Middle frontal gyrus (tissue), 1 donor: Measurements from ENCODE around the gene HIVEP2.

Source experiments
- DNase-seq: peaks from one replicate; pipeline ENCODE4 v3.0.0-alpha.2; 2015; ENCODE audit warnings: low spot score; ENCODE audit errors: extremely low spot score

Gene HIVEP2

GRCh38 chr6:142918339-142919042 is 26.5 kb downstream of the HIVEP2 start:
- no peak for DNase-seq

- no peak for DNase-seq
These were observed 28.1 kb downstream of the HIVEP2 start for GRCh38 chr6:142916881-142917280.

GRCh38 chr6:142914937-142915697 is 29.9 kb downstream of the HIVEP2 start:
- DNase-seq = no peak

- DNase-seq = no peak
These were observed 30.6 kb downstream of the HIVEP2 start for GRCh38 chr6:142914369-142914768.

GRCh38 chr6:142913511-142914047 is 31.4 kb downstream of the HIVEP2 start:
- DNase-seq = no peak

- DNase-seq = no peak
These were observed 31.9 kb downstream of the HIVEP2 start for GRCh38 chr6:142913036-142913510.

- no peak for DNase-seq
These were observed 32.9 kb downstream of the HIVEP2 start for GRCh38 chr6:142912125-142912524.

GRCh38 chr6:142911430-142911829 is 33.5 kb downstream of the HIVEP2 start:
- no peak for DNase-seq

- no peak for DNase-seq
These were observed 35.3 kb downstream of the HIVEP2 start for GRCh38 chr6:142909686-142910085.

- no peak for DNase-seq
These were observed 36.7 kb downstream of the HIVEP2 start for GRCh38 chr6:142908235-142908634.

- no peak for DNase-seq
These were observed 37.4 kb downstream of the HIVEP2 start for GRCh38 chr6:142907544-142907943.

GRCh38 chr6:142906945-142907470 is 38.0 kb downstream of the HIVEP2 start:
- DNase-seq = no peak

- no peak for DNase-seq
These were observed 41.2 kb downstream of the HIVEP2 start for GRCh38 chr6:142903812-142904211.

- no peak for DNase-seq
These were observed 42.3 kb downstream of the HIVEP2 start for GRCh38 chr6:142902636-142903053.

GRCh38 chr6:142901611-142902010 is 43.4 kb downstream of the HIVEP2 start:
- no peak for DNase-seq

GRCh38 chr6:142900227-142900971 is 44.6 kb downstream of the HIVEP2 start:
- no peak for DNase-seq

GRCh38 chr6:142898927-142899895 is 45.8 kb downstream of the HIVEP2 start:
- no peak for DNase-seq

- no peak for DNase-seq
These were observed 47.3 kb downstream of the HIVEP2 start for GRCh38 chr6:142897659-142898058.

GRCh38 chr6:142896732-142897131 is 48.2 kb downstream of the HIVEP2 start:
- no peak for DNase-seq

- no peak for DNase-seq
These were observed 51.9 kb downstream of the HIVEP2 start for GRCh38 chr6:142893088-142893487.
